HCT116 (cell line): ENCODE data around the gene INKA2. TPM values are rescaled to one million over a fixed set of nuclear protein-coding genes. Genes with fewer than 3 reads are reported as not detected.

Experiments
- ATAC-seq: fragments of 200-7000 bp; cut with Tn5 transposase; 2 replicates; pipeline ENCODE4 v1.9.1; 2020; ENCODE audit warnings: mild to moderate bottlenecking, moderate library complexity
- BruUV-seq: library from RNA; stranded (reverse); fragments of 400-500 nt; replicated peaks from 2 replicates; lab custom pipeline; 2021; lab: Mats Ljungman, UMichigan
- CTCF ChIA-PET: fragments of 300-600 bp; sonication (Branson Sonifier 250); formaldehyde crosslinking; loops from one replicate; lab custom pipeline; 2021; ENCODE audit warnings: antibody characterized with exemption; lab: Charles Lee
- POLR2A ChIA-PET: fragments of 300-600, 350-600 bp; sonication (Branson Sonifier 250); formaldehyde crosslinking; loops from one replicate; lab custom pipeline; 2021; ENCODE audit warnings: antibody characterized with exemption; lab: Charles Lee
- RAD21 ChIA-PET, 2 experiments: fragments of 300-600 bp; sonication (Branson Sonifier 250); formaldehyde crosslinking; loops; one replicate each; lab custom pipeline; 2023; ENCODE audit warnings: low total read pairs in 2 of 2; ENCODE audit not compliant: uncharacterized antibody in 2 of 2, unreplicated experiment in 2 of 2, low non-redundant PET in 1 of 2; lab: Charles Lee
- DNase-seq: peaks from one replicate; pipeline ENCODE4 v3.0.0-alpha.2; 2010; ENCODE audit warnings: low read depth, low spot score
- H2AFZ ChIP-seq: fragments of 200-600 bp; shearing (Covaris generic), sonication (generic); 2 replicates; pipeline ENCODE4 v1.6.1; 2017; ENCODE audit warnings: low read depth, mixed run types, mixed read lengths, antibody characterized with exemption, low read length; ENCODE audit not compliant: poor library complexity, severe bottlenecking
- H3K27ac ChIP-seq: 2 replicates; pipeline ENCODE4 v1.5.1; 2012; ENCODE audit warnings: low read depth, low read length
- H3K27me3 ChIP-seq: fragments of 200-600 bp; sonication (generic); 2 replicates; pipeline ENCODE4 v1.6.1; 2016; ENCODE audit warnings: mixed run types, low read length, mixed read lengths; ENCODE audit not compliant: insufficient read depth
- H3K36me3 ChIP-seq, 2 experiments: fragments of 200-500 bp in 1 of 2; fragments of 200-600 bp in 1 of 2; sonication (Bioruptor generic) in 1 of 2; sonication (generic) in 1 of 2; 2 replicates each; pipeline versions ENCODE4 v1.5.1 to v1.6.1; 2014 to 2016; ENCODE audit warnings: low read length in 2 of 2, inconsistent platforms in 1 of 2, mixed read lengths in 1 of 2, mixed run types in 1 of 2; ENCODE audit not compliant: insufficient read depth in 2 of 2, control insufficient read depth in 1 of 2
- H3K4me1 ChIP-seq, 2 experiments: fragments of 200-600 bp in 1 of 2; sonication (generic) in 1 of 2; 2 replicates each; pipeline versions ENCODE4 v1.5.1 to v1.6.1; 2012 to 2017; ENCODE audit warnings: low read length in 2 of 2, inconsistent platforms in 1 of 2, mild to moderate bottlenecking in 1 of 2, mixed read lengths in 1 of 2, mixed run types in 1 of 2, moderate library complexity in 1 of 2; ENCODE audit not compliant: insufficient read depth in 2 of 2, control insufficient read depth in 1 of 2
- H3K4me2 ChIP-seq: fragments of 200-600 bp; sonication (generic); 2 replicates; pipeline ENCODE4 v1.6.1; 2017; ENCODE audit warnings: mixed run types, low read length, mixed read lengths
- H3K4me3 ChIP-seq, 2 experiments: fragments of 200-600 bp in 1 of 2; sonication (generic) in 1 of 2; replicated peaks in 1 of 2; 2 replicates each; pipeline ENCODE4 v1.5.1; 2011 to 2016; ENCODE audit warnings: low read length in 2 of 2, control low read depth in 1 of 2, low read depth in 1 of 2, mild to moderate bottlenecking in 1 of 2, mixed read lengths in 1 of 2, mixed run types in 1 of 2
- H3K79me2 ChIP-seq: fragments of 200-600 bp; sonication (generic); 2 replicates; pipeline ENCODE4 v1.6.1; 2017; ENCODE audit warnings: mild to moderate bottlenecking, mixed run types, low read length, moderate library complexity, mixed read lengths; ENCODE audit not compliant: insufficient read depth
- H3K9ac ChIP-seq: fragments of 200-600 bp; sonication (generic); 2 replicates; pipeline ENCODE4 v1.6.1; 2016; ENCODE audit warnings: low read length, mixed read lengths
- H3K9me2 ChIP-seq: fragments of 200-600 bp; sonication (generic), shearing (Covaris generic); 2 replicates; pipeline ENCODE4 v1.6.1; 2017; ENCODE audit warnings: mixed run types, mild to moderate bottlenecking, moderate library complexity; ENCODE audit not compliant: insufficient read depth
- H3K9me3 ChIP-seq, 2 experiments: fragments of 200-500 bp in 1 of 2; fragments of 200-600 bp in 1 of 2; sonication (Bioruptor generic) in 1 of 2; sonication (generic) in 1 of 2; 2 replicates each; pipeline ENCODE4 v1.6.1; 2014 to 2017; ENCODE audit warnings: low read length in 2 of 2, mixed read lengths in 2 of 2, inconsistent platforms in 1 of 2, low read depth in 1 of 2, mild to moderate bottlenecking in 1 of 2, mixed run types in 1 of 2, moderate library complexity in 1 of 2; ENCODE audit not compliant: control insufficient read depth in 1 of 2, insufficient read depth in 1 of 2
- H4K20me1 ChIP-seq: fragments of 200-600 bp; sonication (generic), shearing (Covaris generic); 2 replicates; pipeline ENCODE4 v1.6.1; 2017; ENCODE audit warnings: mixed run types, mild to moderate bottlenecking, moderate library complexity; ENCODE audit not compliant: insufficient read depth
- CBX3 ChIP-seq: IDR thresholded peaks from 2 replicates; pipeline ENCODE4 v1.6.1; 2012; ENCODE audit warnings: low read depth
- CTCF ChIP-seq, 3 experiments: fragments of 200-600 bp in 1 of 3; sonication (generic) in 1 of 3; IDR thresholded peaks in 2 of 3; conservative IDR thresholded peaks in 1 of 3; 2 replicates each; pipeline ENCODE4 v1.5.1; 2012 to 2017; ENCODE audit warnings: low read depth in 2 of 3, low read length in 2 of 3, antibody characterized with exemption in 1 of 3, borderline replicate concordance in 1 of 3, control low read depth in 1 of 3, mild to moderate bottlenecking in 1 of 3, mixed read lengths in 1 of 3, mixed run types in 1 of 3, moderate library complexity in 1 of 3; ENCODE audit not compliant: insufficient read depth in 1 of 3
- EGR1 ChIP-seq: IDR thresholded peaks from 2 replicates; pipeline ENCODE4 v1.6.1; 2012; ENCODE audit warnings: low read depth
- ELF1 ChIP-seq: IDR thresholded peaks from 2 replicates; pipeline ENCODE4 v1.6.1; 2012; ENCODE audit warnings: low read depth, borderline replicate concordance
- EZH2 ChIP-seq: fragments of 200-600 bp; sonication (generic); IDR thresholded peaks from 2 replicates; pipeline ENCODE4 v1.6.1; 2017; ENCODE audit warnings: antibody characterized with exemption, mixed run types
- EZH2phosphoT487 ChIP-seq: fragments of 200-600 bp; IDR thresholded peaks from 2 replicates; pipeline ENCODE4 v1.6.1; 2018; ENCODE audit warnings: antibody characterized with exemption, borderline replicate concordance
- FOSL1 ChIP-seq: IDR thresholded peaks from 2 replicates; pipeline ENCODE4 v1.6.1; 2012; ENCODE audit warnings: low read depth
- POLR2AphosphoS5 ChIP-seq: IDR thresholded peaks from 2 replicates; pipeline ENCODE4 v1.6.1; 2011; ENCODE audit warnings: mild to moderate bottlenecking, low read depth, low read length, moderate library complexity
- SIN3A ChIP-seq: IDR thresholded peaks from 2 replicates; pipeline ENCODE4 v1.6.1; 2012; ENCODE audit warnings: low read depth
- SP1 ChIP-seq: IDR thresholded peaks from 2 replicates; pipeline ENCODE4 v1.6.1; 2012; ENCODE audit warnings: low read depth
- TCF7L2 ChIP-seq: IDR thresholded peaks from 2 replicates; pipeline ENCODE4 v1.7.0; 2011; ENCODE audit warnings: borderline replicate concordance, inconsistent platforms; ENCODE audit not compliant: insufficient read depth, insufficient read length; ENCODE audit errors: extremely low read depth
- intact Hi-C: fragments of 100-400 bp; cut with micrococcal nuclease; formaldehyde crosslinking; loops from 2 replicates; pipeline ENCODE4 v1.10.0; 2022
- total RNA-seq: library from RNA; stranded (reverse); gene quantifications from one replicate; pipeline ENCODE4 v1.2.1, GENCODE V29; 2021; ENCODE audit not compliant: unreplicated experiment

INKA2 gene
- total RNA-seq, 1 experiment from 2014 or later: 4.0 TPM

DNA sequence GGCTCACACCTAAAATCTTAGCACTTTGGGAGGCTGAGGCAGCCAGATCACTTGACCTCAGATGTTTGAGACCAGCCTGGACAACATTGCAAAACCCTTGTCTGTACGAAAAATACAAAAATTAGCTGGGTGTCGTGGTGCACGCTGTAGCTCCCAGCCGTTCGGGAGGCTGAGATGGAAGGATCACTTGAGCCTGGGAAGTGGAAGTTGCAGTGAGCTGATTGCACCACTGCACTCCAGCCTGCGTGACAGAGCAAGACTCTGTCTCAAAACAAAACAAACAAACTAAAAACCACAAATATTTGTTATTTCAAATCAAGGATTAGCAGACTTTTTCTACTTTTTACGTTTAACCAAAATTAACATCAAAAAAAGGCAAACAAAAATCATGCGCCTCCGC is 31.3 kb downstream of the INKA2 start:
- no peak overlapping the region for H3K27ac ChIP-seq
- intact Hi-C loops: no loop called here
- H3K9ac ChIP-seq: no peak overlapping the region
- H3K4me1 ChIP-seq: peaks cover 9 to 12% of the 10 kb centered on the region in 2 experiments
- H3K9me2 ChIP-seq: no peaks in the 10 kb centered on the region
- POLR2A ChIA-PET: no interaction called here
- H3K79me2 ChIP-seq: no peaks in the 10 kb centered on the region
- no peak for ATAC-seq
- no peak overlapping the region for H3K4me2 ChIP-seq
- H4K20me1 ChIP-seq: no peaks in the 10 kb centered on the region
- no peaks in the 10 kb centered on the region for H3K27me3 ChIP-seq
- H2AFZ ChIP-seq: no peak overlapping the region
- H3K4me3 ChIP-seq: no peak overlapping the region
- peaks cover 3 to 16% of the 10 kb centered on the region in 2 experiments; a peak in 3 of 4 replicates for H3K36me3 ChIP-seq
- H3K9me3 ChIP-seq: no peaks in the 10 kb centered on the region
- no TSS peak for BruUV-seq
- CTCF ChIA-PET: no interaction called here
- DNase-seq: no peak
- RAD21 ChIA-PET: no interaction called here
- TF ChIP-seq CBX3 (no peak), EGR1 (no peak), ELF1 (no peak), FOSL1 (no peak), SIN3A (no peak), SP1 (no peak), EZH2 (no peak), POLR2AphosphoS5 (no peak), CTCF (IDR thresholded peaks at IDR 0.05 in 2 of 3, conservative IDR thresholded peaks at IDR 0.05 in 1 of 3; ENCODE audit: borderline replicate concordance in 1 of 3, insufficient read depth in 1 of 3, low read depth in 2 of 3, low read length in 2 of 3) (no peak), EZH2phosphoT487 (no peak), TCF7L2 (no peak)
